Chondrocyte (in vitro differentiated cells): ENCODE data around the gene GRIN3A. TPM values are rescaled to one million over a fixed set of nuclear protein-coding genes. Genes with fewer than 3 reads are reported as not detected.

Experiments
- DNase-seq: peaks from one replicate; pipeline ENCODE4 v3.0.0; 2021; ENCODE audit warnings: mixed read lengths, low spot score
- H3K27ac Mint-ChIP-seq: one replicate; pipeline ENCODE4 v1.8.0; 2021; ENCODE audit warnings: mild to moderate bottlenecking, moderate library complexity, mixed read lengths; ENCODE audit not compliant: unreplicated experiment
- H3K27me3 Mint-ChIP-seq: 2 replicates; pipeline ENCODE4 v1.8.0; 2021; ENCODE audit warnings: low read depth, mixed read lengths
- H3K36me3 Mint-ChIP-seq: 2 replicates; pipeline ENCODE4 v1.8.0; 2021; ENCODE audit warnings: low read depth, mixed read lengths
- H3K4me1 Mint-ChIP-seq: 2 replicates; pipeline ENCODE4 v1.8.0; 2021; ENCODE audit warnings: low read depth, mild to moderate bottlenecking, mixed read lengths
- H3K4me3 Mint-ChIP-seq: one replicate; pipeline ENCODE4 v1.8.0; 2021; ENCODE audit warnings: mild to moderate bottlenecking, moderate library complexity, mixed read lengths; ENCODE audit not compliant: unreplicated experiment
- H3K9me3 Mint-ChIP-seq: 2 replicates; pipeline ENCODE4 v1.8.0; 2021; ENCODE audit warnings: low read depth, mixed read lengths
- total RNA-seq: library from RNA; stranded (reverse); gene quantifications from 3 replicates; pipeline ENCODE4 v1.2.1, GENCODE V29; 2021
- TF ChIP-seq, protein P1 (sequence below): fragments of 200-600 bp; sonication (generic); IDR thresholded peaks from 2 replicates; pipeline ENCODE4 v1.5.0; 2021; ENCODE audit warnings: antibody characterized with exemption, mild to moderate bottlenecking, moderate library complexity

GRIN3A gene
- total RNA-seq, 1 donor from 2014 or later, result not detected

DNA sequence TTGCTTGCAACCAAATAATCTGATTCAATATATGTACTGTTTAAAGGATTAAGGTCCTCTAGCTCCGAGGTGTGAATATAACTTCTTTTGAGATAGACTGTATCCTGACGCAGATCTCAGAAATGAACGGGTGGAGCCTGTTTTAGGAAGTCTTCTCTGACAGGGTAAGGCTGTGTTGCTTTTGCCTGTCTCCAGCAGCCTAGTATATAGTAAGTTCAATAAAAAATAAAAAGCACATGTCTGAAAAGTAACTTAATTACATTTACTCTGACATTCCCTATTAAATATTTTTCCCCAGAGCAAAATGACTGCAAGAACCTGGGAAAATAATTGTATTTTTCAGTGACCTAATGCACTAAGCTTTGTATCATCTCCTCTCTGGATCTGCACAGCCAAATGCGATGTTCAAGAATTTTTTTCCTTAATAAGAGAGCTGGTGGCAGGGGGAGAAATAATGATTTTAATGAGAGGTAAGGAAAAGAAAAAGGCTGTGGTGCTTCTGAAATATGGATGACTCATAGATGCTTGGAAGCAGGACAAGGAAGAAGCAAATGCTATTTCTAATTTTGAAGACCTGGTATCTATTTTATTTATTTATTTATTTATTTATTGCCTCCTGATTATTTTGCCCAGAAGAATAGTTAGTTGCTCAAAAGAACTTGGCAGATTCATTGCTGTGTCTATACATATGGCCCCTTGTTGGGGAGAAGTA lies 151.0 kb downstream of the GRIN3A start:
- DNase-seq, result no peak
- Mint-ChIP-seq H3K4me1 (no peaks in the 10 kb centered on the region), H3K4me3 (no peak overlapping the region)

DNA sequence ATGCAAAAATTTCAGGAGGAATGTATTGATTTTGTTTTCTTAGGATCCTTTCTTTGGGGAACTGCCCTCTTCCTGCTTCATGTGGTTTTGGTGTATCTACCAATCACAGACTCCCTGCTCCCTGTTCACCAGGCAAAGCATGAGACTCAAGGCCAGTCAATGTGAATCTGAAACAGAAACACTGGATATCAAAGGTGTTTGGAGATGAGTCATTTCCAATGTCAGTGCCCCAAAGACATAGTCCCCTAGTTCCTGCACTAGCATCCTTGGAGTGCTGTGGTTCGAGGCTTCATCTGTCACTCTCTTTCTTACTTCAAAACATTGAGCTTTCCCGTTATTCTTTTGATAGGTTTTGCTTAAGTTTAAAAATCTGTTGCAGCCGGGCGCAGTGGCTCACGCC lies 151.8 kb downstream of the GRIN3A start:
- Mint-ChIP-seq H3K4me1 (no peaks in the 10 kb centered on the region), H3K36me3 (no peaks in the 10 kb centered on the region), H3K27me3 (peaks cover 6% of the 10 kb centered on the region), H3K9me3 (no peaks in the 10 kb centered on the region), H3K27ac (no peak overlapping the region), H3K4me3 (no peak overlapping the region)
- DNase-seq, result no peak
- TF ChIP-seq, protein P1, sequence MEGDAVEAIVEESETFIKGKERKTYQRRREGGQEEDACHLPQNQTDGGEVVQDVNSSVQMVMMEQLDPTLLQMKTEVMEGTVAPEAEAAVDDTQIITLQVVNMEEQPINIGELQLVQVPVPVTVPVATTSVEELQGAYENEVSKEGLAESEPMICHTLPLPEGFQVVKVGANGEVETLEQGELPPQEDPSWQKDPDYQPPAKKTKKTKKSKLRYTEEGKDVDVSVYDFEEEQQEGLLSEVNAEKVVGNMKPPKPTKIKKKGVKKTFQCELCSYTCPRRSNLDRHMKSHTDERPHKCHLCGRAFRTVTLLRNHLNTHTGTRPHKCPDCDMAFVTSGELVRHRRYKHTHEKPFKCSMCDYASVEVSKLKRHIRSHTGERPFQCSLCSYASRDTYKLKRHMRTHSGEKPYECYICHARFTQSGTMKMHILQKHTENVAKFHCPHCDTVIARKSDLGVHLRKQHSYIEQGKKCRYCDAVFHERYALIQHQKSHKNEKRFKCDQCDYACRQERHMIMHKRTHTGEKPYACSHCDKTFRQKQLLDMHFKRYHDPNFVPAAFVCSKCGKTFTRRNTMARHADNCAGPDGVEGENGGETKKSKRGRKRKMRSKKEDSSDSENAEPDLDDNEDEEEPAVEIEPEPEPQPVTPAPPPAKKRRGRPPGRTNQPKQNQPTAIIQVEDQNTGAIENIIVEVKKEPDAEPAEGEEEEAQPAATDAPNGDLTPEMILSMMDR, result no peak

More for the DNA sequence above, 151.0 kb downstream of the GRIN3A start:
- TF ChIP-seq, protein P1, result no peak
- H3K36me3 Mint-ChIP-seq, result no peaks in the 10 kb centered on the region
- H3K9me3 Mint-ChIP-seq, result no peaks in the 10 kb centered on the region
- H3K27ac Mint-ChIP-seq, result no peak overlapping the region
- peaks cover 6% of the 10 kb centered on the region for H3K27me3 Mint-ChIP-seq

DNA sequence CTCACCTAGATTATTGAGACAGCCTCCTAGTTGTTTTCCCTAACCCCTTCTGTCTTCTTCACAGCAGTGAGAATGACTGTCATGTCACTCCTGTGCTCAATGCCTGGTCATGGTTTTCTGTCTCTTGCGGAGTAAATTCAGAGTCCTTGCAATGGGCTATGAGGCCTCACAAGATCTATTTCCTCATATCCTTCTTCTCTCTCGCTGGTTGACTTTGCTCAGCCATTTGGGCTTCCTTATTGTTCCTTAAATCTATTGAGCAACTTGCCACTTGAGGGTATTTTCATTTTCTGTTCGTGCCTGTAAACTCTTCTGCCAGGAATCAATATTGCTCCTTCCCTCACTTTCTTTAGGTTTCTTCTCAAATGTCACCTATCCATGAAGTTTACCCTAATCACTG lies 152.7 kb downstream of the GRIN3A start:
- Mint-ChIP-seq H3K4me1 (no peaks in the 10 kb centered on the region), H3K9me3 (no peaks in the 10 kb centered on the region), H3K4me3 (no peak overlapping the region), H3K27ac (no peak overlapping the region), H3K27me3 (peaks cover 6% of the 10 kb centered on the region), H3K36me3 (no peaks in the 10 kb centered on the region)
- no peak for DNase-seq
- TF ChIP-seq, protein P1, result no peak

DNA sequence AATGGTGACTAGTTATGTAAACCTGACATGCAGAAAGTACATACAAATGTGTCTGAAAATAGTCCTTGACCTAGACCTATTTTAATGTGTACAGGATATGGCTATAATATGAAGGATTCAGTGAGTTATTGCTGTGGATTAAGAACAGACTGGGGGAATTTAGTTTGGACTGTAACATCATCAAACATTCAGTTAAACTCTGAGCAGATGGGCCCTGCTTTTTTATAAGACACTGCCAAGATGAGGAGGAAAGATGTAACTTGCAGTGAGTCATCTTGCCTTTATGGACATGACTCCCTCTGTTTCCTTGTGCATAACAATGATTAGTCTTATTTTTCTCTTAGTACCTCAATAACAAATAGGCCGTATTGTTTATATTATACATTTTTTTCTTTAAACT lies 155.9 kb downstream of the GRIN3A start:
- H3K27ac Mint-ChIP-seq, result no peak overlapping the region
- H3K27me3 Mint-ChIP-seq, result peaks cover 6% of the 10 kb centered on the region
- H3K4me3 Mint-ChIP-seq, result no peak overlapping the region

DNA sequence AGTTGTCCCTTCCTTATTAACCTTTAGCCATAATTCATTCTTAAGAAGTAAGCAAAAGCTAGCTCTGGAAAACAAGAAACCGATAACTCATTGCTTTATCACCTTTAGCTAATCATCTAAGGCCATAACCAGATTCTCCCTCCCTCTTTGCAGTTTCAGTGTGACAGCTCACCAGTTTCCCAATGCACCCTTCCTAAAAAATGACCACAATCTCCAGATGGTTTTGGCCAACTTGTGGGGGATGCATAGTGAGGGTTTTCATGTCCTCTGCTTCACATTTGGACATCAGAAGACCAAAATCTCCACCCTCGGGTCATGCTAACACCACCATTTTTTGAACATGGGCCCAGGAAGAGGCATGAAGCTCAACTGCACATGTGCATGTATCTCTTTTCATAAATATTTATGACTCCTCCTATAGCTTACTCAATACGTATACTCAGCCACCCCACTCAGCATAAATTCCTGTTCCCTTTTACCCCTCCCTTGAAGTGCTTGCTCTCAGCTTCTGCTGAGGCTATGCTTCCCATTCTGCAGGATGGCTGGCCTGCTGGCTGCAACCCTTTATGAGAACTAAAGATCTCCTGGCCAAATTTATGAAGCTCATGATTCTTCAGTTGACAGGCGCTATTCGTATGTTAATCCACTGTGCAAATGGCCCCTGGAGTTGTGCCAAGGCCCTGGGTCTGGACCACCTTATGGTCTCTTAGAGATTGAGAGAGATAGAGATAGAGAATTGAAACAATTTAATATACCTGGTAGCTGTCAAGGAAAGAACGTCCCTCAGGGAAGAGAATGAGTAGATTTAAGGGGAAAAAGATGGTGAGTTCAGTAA lies 158.5 kb downstream of the GRIN3A start:
- peaks cover 3% of the 10 kb centered on the region for H3K27me3 Mint-ChIP-seq
- no peaks in the 10 kb centered on the region for H3K9me3 Mint-ChIP-seq
- H3K4me3 Mint-ChIP-seq, result no peak overlapping the region
- H3K27ac Mint-ChIP-seq, result no peak overlapping the region
- no peak for DNase-seq
- TF ChIP-seq, protein P1, result no peak
- H3K36me3 Mint-ChIP-seq, result no peaks in the 10 kb centered on the region
- peaks cover 9% of the 10 kb centered on the region for H3K4me1 Mint-ChIP-seq

More for the DNA sequence above, 155.9 kb downstream of the GRIN3A start:
- DNase-seq, result no peak
- H3K4me1 Mint-ChIP-seq, result no peaks in the 10 kb centered on the region
- TF ChIP-seq, protein P1, result no peak
- no peaks in the 10 kb centered on the region for H3K36me3 Mint-ChIP-seq
- H3K9me3 Mint-ChIP-seq, result no peaks in the 10 kb centered on the region
